ENCODE measurements around the gene KHSRP. TPM values are rescaled to one million over a fixed set of nuclear protein-coding genes. Genes with fewer than 3 reads are reported as not detected.

The KHSRP gene
- total RNA-seq, 1 donor from 2014 or later, result 186 TPM

GRCh38 chr19:6383188-6383587 is 41.4 kb downstream of the KHSRP start:
- H3K36me3 ChIP-seq, result peaks cover 82% of the 10 kb centered on the region

GRCh38 chr19:6381030-6381750 is 43.4 kb downstream of the KHSRP start:
- DNase-seq (no peak), ATAC-seq (no peak)
- Histone ChIP-seq H3K9me3 (no peaks in the 10 kb centered on the region), H3K36me3 (peaks cover 66% of the 10 kb centered on the region), H3K4me1 (no peaks in the 10 kb centered on the region), H3K4me3 (no peak overlapping the region), H3K27ac (no peak overlapping the region), H3K27me3 (no peaks in the 10 kb centered on the region)
- TF ChIP-seq CTCF (IDR thresholded peaks at IDR 0.05), result no peak
- intact Hi-C loops (cut with DNase I), result no loop called here

More at GRCh38 chr19:6383188-6383587, 41.4 kb downstream of the KHSRP start:
- no peak for ATAC-seq
- intact Hi-C loops (cut with DNase I), result no loop called here
- no peak for DNase-seq
- Histone ChIP-seq H3K4me1 (no peaks in the 10 kb centered on the region), H3K4me3 (no peak overlapping the region), H3K27ac (no peak overlapping the region), H3K9me3 (no peaks in the 10 kb centered on the region), H3K27me3 (no peaks in the 10 kb centered on the region)
- TF ChIP-seq CTCF (IDR thresholded peaks at IDR 0.05), result no peak

- Histone ChIP-seq H3K27me3 (no peaks in the 10 kb centered on the region), H3K27ac (no peak overlapping the region), H3K4me1 (no peaks in the 10 kb centered on the region), H3K4me3 (no peak overlapping the region), H3K9me3 (no peaks in the 10 kb centered on the region), H3K36me3 (peaks cover 53% of the 10 kb centered on the region)
- intact Hi-C loops (cut with DNase I), result no loop called here
- DNase-seq, result no peak
- no peak for ATAC-seq
- TF ChIP-seq CTCF (IDR thresholded peaks at IDR 0.05), result no peak
Measured at GRCh38 chr19:6379744-6380143, 44.9 kb downstream of the KHSRP start.

GRCh38 chr19:6378486-6378885 is 46.1 kb downstream of the KHSRP start:
- Histone ChIP-seq H3K27ac (no peak overlapping the region), H3K9me3 (no peaks in the 10 kb centered on the region), H3K4me1 (no peaks in the 10 kb centered on the region), H3K27me3 (no peaks in the 10 kb centered on the region), H3K4me3 (no peak overlapping the region), H3K36me3 (peaks cover 40% of the 10 kb centered on the region)
- DNase-seq (no peak), ATAC-seq (no peak)
- TF ChIP-seq CTCF (IDR thresholded peaks at IDR 0.05), result no peak
- intact Hi-C loops (cut with DNase I), result no loop called here

- Histone ChIP-seq H3K9me3 (no peaks in the 10 kb centered on the region), H3K27ac (no peak overlapping the region), H3K36me3 (peaks cover 36% of the 10 kb centered on the region), H3K27me3 (no peaks in the 10 kb centered on the region), H3K4me3 (no peak overlapping the region), H3K4me1 (no peaks in the 10 kb centered on the region)
- intact Hi-C loops (cut with DNase I), result no loop called here
- DNase-seq (no peak), ATAC-seq (no peak)
- TF ChIP-seq CTCF (IDR thresholded peaks at IDR 0.05), result no peak
Measured at GRCh38 chr19:6378041-6378440, 46.6 kb downstream of the KHSRP start.

Data from upper lobe of right lung (tissue), 1 donor.